ENCODE measurements around the gene PLEKHG2.

The PLEKHG2 gene

GRCh38 chr19:39380521-39381502, 31.7 kb upstream of the PLEKHG2 start:
- no peaks in the 10 kb centered on the region for H3K27me3 ChIP-seq (ENCODE audit: low read depth, low read length)

GRCh38 chr19:39381910-39382611, 30.4 kb upstream of the PLEKHG2 start:
- Histone ChIP-seq H2AFZ (ENCODE audit: low read depth, low read length) (no peak overlapping the region), H4K20me1 (ENCODE audit: insufficient read depth, low read length) (no peaks in the 10 kb centered on the region), H3K36me3 (replicated peaks; ENCODE audit: low read depth, low read length) (peaks cover 70% of the 10 kb centered on the region), H3K4me1 (ENCODE audit: low read length) (peaks cover 7% of the 10 kb centered on the region; the same call in 1 of the 2 replicates), H3K4me2 (ENCODE audit: low read length) (no peak overlapping the region), H3K4me3 (ENCODE audit: low read length) (no peak overlapping the region), H3K27me3 (ENCODE audit: low read depth, low read length) (no peaks in the 10 kb centered on the region), H3K9me3 (ENCODE audit: insufficient read depth, low read length) (no peaks in the 10 kb centered on the region), H3K27ac (ENCODE audit: low read length) (no peak overlapping the region), H3K9ac (ENCODE audit: low read length) (no peak overlapping the region), H3K79me2 (ENCODE audit: low read length) (no peaks in the 10 kb centered on the region)
- TF ChIP-seq CTCF (IDR thresholded peaks at IDR 0.05; ENCODE audit: low read depth, low read length): no peak
- TF ChIP-seq EZH2phosphoT487 (IDR thresholded peaks at IDR 0.05; ENCODE audit: low read depth): no peak

More at GRCh38 chr19:39380521-39381502, 31.7 kb upstream of the PLEKHG2 start:
- no peaks in the 10 kb centered on the region for H3K79me2 ChIP-seq (ENCODE audit: low read length)
- no peak overlapping the region for H3K9ac ChIP-seq (ENCODE audit: low read length)
- H2AFZ ChIP-seq (ENCODE audit: low read depth, low read length): no peak overlapping the region
- H3K4me3 ChIP-seq (ENCODE audit: low read length): no peak overlapping the region
- H4K20me1 ChIP-seq (ENCODE audit: insufficient read depth, low read length): no peaks in the 10 kb centered on the region
- H3K4me1 ChIP-seq (ENCODE audit: low read length): peaks cover 7% of the 10 kb centered on the region; the same call in 1 of the 2 replicates
- H3K36me3 ChIP-seq (replicated peaks; ENCODE audit: low read depth, low read length): peaks cover 72% of the 10 kb centered on the region
- TF ChIP-seq EZH2phosphoT487 (IDR thresholded peaks at IDR 0.05; ENCODE audit: low read depth) (no peak), CTCF (IDR thresholded peaks at IDR 0.05; ENCODE audit: low read depth, low read length) (no peak)
- no peaks in the 10 kb centered on the region for H3K9me3 ChIP-seq (ENCODE audit: insufficient read depth, low read length)
- no peak overlapping the region for H3K27ac ChIP-seq (ENCODE audit: low read length)
- no peak overlapping the region for H3K4me2 ChIP-seq (ENCODE audit: low read length)

- H3K36me3 ChIP-seq (replicated peaks; ENCODE audit: low read depth, low read length): peaks cover 64% of the 10 kb centered on the region
- no peak overlapping the region for H3K4me2 ChIP-seq (ENCODE audit: low read length)
- H3K4me1 ChIP-seq (ENCODE audit: low read length): peaks cover 3% of the 10 kb centered on the region; the same call in 1 of the 2 replicates
- no peak overlapping the region for H3K27ac ChIP-seq (ENCODE audit: low read length)
- TF ChIP-seq CTCF (IDR thresholded peaks at IDR 0.05; ENCODE audit: low read depth, low read length) (no peak), EZH2phosphoT487 (IDR thresholded peaks at IDR 0.05; ENCODE audit: low read depth) (no peak)
- no peak overlapping the region for H3K9ac ChIP-seq (ENCODE audit: low read length)
- no peaks in the 10 kb centered on the region for H4K20me1 ChIP-seq (ENCODE audit: insufficient read depth, low read length)
- no peaks in the 10 kb centered on the region for H3K9me3 ChIP-seq (ENCODE audit: insufficient read depth, low read length)
- H3K79me2 ChIP-seq (ENCODE audit: low read length): no peaks in the 10 kb centered on the region
- H3K4me3 ChIP-seq (ENCODE audit: low read length): no peak overlapping the region
- H2AFZ ChIP-seq (ENCODE audit: low read depth, low read length): no peak overlapping the region
- no peaks in the 10 kb centered on the region for H3K27me3 ChIP-seq (ENCODE audit: low read depth, low read length)
Observed at GRCh38 chr19:39382991-39383828, 29.3 kb upstream of the PLEKHG2 start.

All from OCI-LY3 (cell line).